Esophagus squamous epithelium (tissue), 5 donors: ENCODE data around the gene SIGLEC9. TPM values are rescaled to one million over a fixed set of nuclear protein-coding genes. Genes with fewer than 3 reads are reported as not detected.

Source experiments
- DNase-seq: peaks from one replicate; lab custom pipeline; 2025; lab: John Stamatoyannopoulos, UW
- H3K27ac ChIP-seq, 4 donors: fragments of 200-600 bp; sonication (generic); one replicate each; pipeline ENCODE4 v1.5.1; 2016 to 2019; ENCODE audit warnings: mild to moderate bottlenecking in 1 of 4
- H3K27me3 ChIP-seq, 4 donors: fragments of 200-600 bp; sonication (generic); 1 replicate in 3 of 4; 2 replicates in 1 of 4; pipeline versions ENCODE4 v1.5.1 to v1.6.0; 2017 to 2021; ENCODE audit warnings: antibody characterized with exemption in 1 of 4
- H3K36me3 ChIP-seq, 3 donors: fragments of 200-600 bp; sonication (generic); one replicate each; pipeline ENCODE4 v1.5.1; 2016 to 2019
- H3K4me1 ChIP-seq, 3 donors: fragments of 200-600 bp; sonication (generic); one replicate each; pipeline ENCODE4 v1.5.1; 2017 to 2019
- H3K4me3 ChIP-seq, 4 donors: fragments of 200-600 bp; sonication (generic); 1 replicate in 3 of 4; 2 replicates in 1 of 4; pipeline ENCODE4 v1.5.1; 2016 to 2019; ENCODE audit warnings: mild to moderate bottlenecking in 2 of 4, moderate library complexity in 1 of 4
- H3K9me3 ChIP-seq, 3 donors: fragments of 200-600 bp; sonication (generic); one replicate each; pipeline ENCODE4 v1.5.1; 2016 to 2019
- CTCF ChIP-seq, 6 experiments: fragments of 450-650 bp in 4 of 6; fragments of 200-600 bp in 2 of 6; sonication (generic) in 2 of 6; IDR thresholded peaks; one replicate each; pipeline ENCODE4 v1.5.1; 2016 to 2019; ENCODE audit warnings: antibody characterized with exemption in 6 of 6, mild to moderate bottlenecking in 4 of 6, moderate library complexity in 4 of 6
- POLR2A ChIP-seq, 4 donors: fragments of 450-650 bp; IDR thresholded peaks; one replicate each; pipeline ENCODE4 v1.6.1; 2017; ENCODE audit warnings: antibody characterized with exemption in 4 of 4, mild to moderate bottlenecking in 4 of 4, moderate library complexity in 3 of 4
- WGBS, 2 donors: methylation state at CpG; one replicate each; pipeline ENCODE4 v1.1.5; 2018; 5-methylcytosine and 5-hydroxymethylcytosine counted together
- intact Hi-C: fragments of 100-400 bp; cut with DNase I; formaldehyde crosslinking; loops from one replicate; pipeline ENCODE4 v1.15.0; 2022
- total RNA-seq, 4 donors: library from RNA; depleted of rRNA; stranded (reverse); fragments of >200 nt; gene quantifications; one replicate each; pipeline ENCODE4 v1.1.0, GENCODE V29; 2016
- donor health status: DM: yes; HTN: yes; CAD: no.

The SIGLEC9 gene
- total RNA-seq, 4 donors from 2014 or later, result 0.49 to 4.4 (median 2.4) TPM

- H3K27me3 ChIP-seq, result peaks cover 0 to 32% (median 0%) of the 10 kb centered on the region in 4 donors
- no peak for DNase-seq
- no peaks in the 10 kb centered on the region for H3K9me3 ChIP-seq
- H3K27ac ChIP-seq, result no peak overlapping the region
- no peak overlapping the region for H3K4me3 ChIP-seq
- intact Hi-C loops, result no loop called here
- no peak for TF ChIP-seq POLR2A (IDR thresholded peaks at IDR 0.05)
- no peak for TF ChIP-seq CTCF (IDR thresholded peaks at IDR 0.05)
- no peaks in the 10 kb centered on the region for H3K36me3 ChIP-seq
- peaks cover 0 to 5% (median 0%) of the 10 kb centered on the region in 3 donors for H3K4me1 ChIP-seq
- WGBS, 2 donors, result 50 to 85% methylated on average over 2 to 4 of the region's 6 CpGs
Observed at GRCh38 chr19:51120160-51120559, 4.5 kb upstream of the SIGLEC9 start.

- Histone ChIP-seq H3K4me3 (no peak overlapping the region), H3K9me3 (no peaks in the 10 kb centered on the region), H3K36me3 (no peaks in the 10 kb centered on the region), H3K27ac (no peak overlapping the region), H3K27me3 (peaks cover 0 to 32% (median 0%) of the 10 kb centered on the region in 4 donors), H3K4me1 (peaks cover 0 to 5% (median 0%) of the 10 kb centered on the region in 3 donors)
- WGBS, 2 donors, result 83 to 84% methylated on average over 8 of the region's 8 CpGs
- TF ChIP-seq POLR2A (IDR thresholded peaks at IDR 0.05) (no peak), CTCF (IDR thresholded peaks at IDR 0.05) (no peak)
- intact Hi-C loops, result no loop called here
- DNase-seq, result no peak
Observed at GRCh38 chr19:51121257-51121656, 3.4 kb upstream of the SIGLEC9 start.

- peaks cover 0 to 5% (median 0%) of the 10 kb centered on the region in 3 donors for H3K4me1 ChIP-seq
- no peaks in the 10 kb centered on the region for H3K36me3 ChIP-seq
- no peaks in the 10 kb centered on the region for H3K9me3 ChIP-seq
- intact Hi-C loops, result no loop called here
- WGBS, 2 donors, result 62 to 70% methylated on average over 13 to 18 of the region's 22 CpGs
- DNase-seq, result no peak
- no peak for TF ChIP-seq CTCF (IDR thresholded peaks at IDR 0.05)
- TF ChIP-seq POLR2A (IDR thresholded peaks at IDR 0.05), result no peak
- H3K27ac ChIP-seq, result peak overlapping the region in 3 of 4 donors; percentile 35 to 77 (median 46)
- no peak overlapping the region for H3K4me3 ChIP-seq
- H3K27me3 ChIP-seq, result peaks cover 0 to 26% (median 0%) of the 10 kb centered on the region in 4 donors
Observed at GRCh38 chr19:51122112-51122981, 2.4 kb upstream of the SIGLEC9 start.

- intact Hi-C loops, result no loop called here
- TF ChIP-seq CTCF (IDR thresholded peaks at IDR 0.05), result no peak
- TF ChIP-seq POLR2A (IDR thresholded peaks at IDR 0.05), result no peak
- H3K36me3 ChIP-seq, result no peaks in the 10 kb centered on the region
- H3K27ac ChIP-seq, result peak overlapping the region in 3 of 4 donors; percentile 35 to 77 (median 55)
- DNase-seq, result no peak
- H3K9me3 ChIP-seq, result no peaks in the 10 kb centered on the region
- H3K4me3 ChIP-seq, result no peak overlapping the region
- peaks cover 0 to 7% (median 0%) of the 10 kb centered on the region in 3 donors for H3K4me1 ChIP-seq
- H3K27me3 ChIP-seq, result peaks cover 0 to 30% (median 0%) of the 10 kb centered on the region in 4 donors
- 56 to 67% methylated on average over 5 to 6 of the region's 6 CpGs for WGBS, 2 donors
Observed at GRCh38 chr19:51123381-51123800, 1.3 kb upstream of the SIGLEC9 start.

GRCh38 chr19:51123802-51124201 lies 904 bp upstream of the SIGLEC9 start:
- Histone ChIP-seq H3K9me3 (no peaks in the 10 kb centered on the region), H3K4me3 (peak overlapping the region in 1 of 4 donors; percentile 8), H3K27ac (peak overlapping the region in 2 of 4 donors; percentile 55 to 76), H3K27me3 (peaks cover 0 to 31% (median 0%) of the 10 kb centered on the region in 4 donors), H3K36me3 (no peaks in the 10 kb centered on the region), H3K4me1 (peaks cover 0 to 11% (median 0%) of the 10 kb centered on the region in 3 donors)
- TF ChIP-seq POLR2A (IDR thresholded peaks at IDR 0.05), result no peak
- TF ChIP-seq CTCF (IDR thresholded peaks at IDR 0.05), result no peak
- intact Hi-C loops, result no loop called here
- WGBS, 2 donors, result 75 to 78% methylated on average over 8 to 9 of the region's 9 CpGs
- no peak for DNase-seq
